GM23248 (cell line): ENCODE results near the gene ZNF311.

Experiments used
- EZH2 ChIP-seq: fragments of 200-600 bp; sonication (generic); IDR thresholded peaks from 2 replicates; pipeline ENCODE4 v1.6.1; 2018; ENCODE audit warnings: antibody characterized with exemption, mild to moderate bottlenecking; ENCODE audit not compliant: insufficient read depth, poor library complexity, severe bottlenecking
- EZH2phosphoT487 ChIP-seq: fragments of 200-600 bp; sonication (generic); IDR thresholded peaks from 2 replicates; pipeline ENCODE4 v1.6.1; 2018; ENCODE audit warnings: antibody characterized with exemption, moderate library complexity, mild to moderate bottlenecking, low read depth; ENCODE audit not compliant: insufficient read depth

DNA sequence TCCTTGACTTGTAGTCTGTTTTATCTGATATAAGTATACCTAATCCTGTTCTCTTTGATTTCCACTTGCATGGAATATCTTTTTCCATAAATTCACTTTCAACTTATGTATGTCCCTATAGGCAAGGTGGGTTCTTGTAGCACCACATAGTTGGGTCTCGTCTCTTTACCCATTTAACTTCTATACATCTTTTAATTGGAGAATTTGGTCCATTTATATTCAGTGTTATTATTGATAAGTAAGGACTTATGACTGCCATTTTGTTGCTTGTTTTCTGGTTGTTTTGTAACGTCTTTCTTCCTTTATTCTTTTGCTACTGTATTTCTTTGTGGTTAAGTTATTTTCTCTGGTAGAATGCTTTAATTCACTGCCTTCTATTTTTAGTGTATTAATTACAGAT is 14.5 kb upstream of the ZNF311 start:
- no peak for TF ChIP-seq EZH2phosphoT487
- no peak for TF ChIP-seq EZH2
